K562 (cell line): Measurements from ENCODE around the gene DIAPH3. TPM values are rescaled to one million over a fixed set of nuclear protein-coding genes. Genes with fewer than 3 reads are reported as not detected.

ENCODE experiments used
- ATAC-seq: fragments of 200-7000 bp; cut with Tn5 transposase; 3 replicates; pipeline ENCODE4 v1.9.1; 2020; ENCODE audit warnings: moderate library complexity
- BruUV-seq: library from RNA; stranded (reverse); fragments of 400-500 nt; replicated peaks from 2 replicates; lab custom pipeline; 2021; lab: Mats Ljungman, UMichigan
- CTCF ChIA-PET: fragments of 300-600 bp; formaldehyde crosslinking; extraction: SDS; loops from one replicate; lab custom pipeline; 2021; ENCODE audit warnings: low intra/inter-chr PET ratio; lab: Yijun Ruan, JAX
- POLR2A ChIA-PET: fragments of 300-600, 350-650 bp; sonication (Branson Sonifier 250); formaldehyde crosslinking; extraction: SDS; loops from one replicate; lab custom pipeline; 2021; ENCODE audit warnings: antibody characterized with exemption, inconsistent platforms; lab: Yijun Ruan, JAX
- DNase-seq, 4 experiments: peaks; one replicate each; pipeline versions ENCODE4 v3.0.0 to v3.0.0-alpha.2; 2011 to 2018; ENCODE audit warnings: low spot score in 3 of 4, mixed read lengths in 3 of 4; ENCODE audit errors: extremely low read depth in 1 of 4
- FAIRE-seq: peaks from 2 replicates; lab custom pipeline; 2011; peaks lifted over from hg19 to GRCh38; lab: Jason Lieb, UNC
- H2AFZ ChIP-seq: 2 replicates; pipeline ENCODE4 v1.6.0; 2011; ENCODE audit warnings: low read depth, low read length, control low read depth, inconsistent platforms
- H3K27ac ChIP-seq: fragments of 200-600 bp; 3 replicates; pipeline ENCODE4 v1.8.0; 2011; ENCODE audit warnings: low read depth, mild to moderate bottlenecking, control low read depth, inconsistent platforms, low read length, moderate library complexity, mixed read lengths; ENCODE audit errors: extremely low read depth
- H3K27me3 ChIP-seq, 2 experiments: fragments of 300-600 bp in 1 of 2; 2 replicates in 1 of 2; 3 replicates in 1 of 2; pipeline versions ENCODE4 v1.6.0 to v1.8.0; 2011; ENCODE audit warnings: inconsistent platforms in 2 of 2, low read length in 2 of 2, mild to moderate bottlenecking in 1 of 2, mixed read lengths in 1 of 2, moderate library complexity in 1 of 2; ENCODE audit not compliant: control insufficient read depth in 2 of 2, insufficient read depth in 2 of 2
- H3K36me3 ChIP-seq: fragments of 300-600 bp; 3 replicates; pipeline ENCODE4 v1.8.0; 2011; ENCODE audit warnings: mild to moderate bottlenecking, low read length, inconsistent platforms; ENCODE audit not compliant: control insufficient read depth, insufficient read depth
- H3K4me1 ChIP-seq, 2 experiments: fragments of 200-600 bp in 1 of 2; replicated peaks in 1 of 2; 2 replicates in 1 of 2; 3 replicates in 1 of 2; pipeline versions ENCODE4 v1.5.1 to v1.8.0; 2011; ENCODE audit warnings: inconsistent platforms in 2 of 2, low read length in 2 of 2, mild to moderate bottlenecking in 1 of 2, mixed read lengths in 1 of 2, moderate library complexity in 1 of 2; ENCODE audit not compliant: control insufficient read depth in 2 of 2, insufficient read depth in 2 of 2
- H3K4me2 ChIP-seq: 2 replicates; pipeline ENCODE4 v1.6.1; 2011; ENCODE audit warnings: low read length, control low read depth, inconsistent platforms, mixed read lengths; ENCODE audit not compliant: insufficient read depth
- H3K4me3 ChIP-seq: fragments of 200-600 bp; sonication (generic), shearing (Covaris generic); 2 replicates; pipeline ENCODE4 v1.5.1; 2016; ENCODE audit warnings: control low read depth, inconsistent platforms
- H3K79me2 ChIP-seq: fragments of 200-600 bp; 3 replicates; pipeline ENCODE4 v1.8.0; 2011; ENCODE audit warnings: low read length, inconsistent platforms; ENCODE audit not compliant: control insufficient read depth, insufficient read depth
- H3K9ac ChIP-seq, 2 experiments: 2 replicates each; pipeline versions ENCODE4 v1.6.0 to v1.6.1; 2011; ENCODE audit warnings: low read depth in 2 of 2, low read length in 2 of 2, control low read depth in 1 of 2, inconsistent platforms in 1 of 2, mild to moderate bottlenecking in 1 of 2, mixed read lengths in 1 of 2; ENCODE audit not compliant: insufficient read depth in 1 of 2
- H3K9me1 ChIP-seq: one replicate; pipeline ENCODE4 v1.6.0; 2011; ENCODE audit warnings: inconsistent platforms, mild to moderate bottlenecking, low read length, moderate library complexity; ENCODE audit not compliant: control insufficient read depth, insufficient read depth
- H3K9me3 ChIP-seq: replicated peaks from 2 replicates; pipeline ENCODE4 v1.5.1; 2011; ENCODE audit warnings: low read depth, low read length, inconsistent platforms; ENCODE audit not compliant: control insufficient read depth, insufficient read depth
- H4K20me1 ChIP-seq: replicated peaks from 2 replicates; pipeline ENCODE4 v1.6.1; 2011; ENCODE audit warnings: low read length, inconsistent platforms, mixed read lengths; ENCODE audit not compliant: control insufficient read depth, insufficient read depth
- ATF7 ChIP-seq: fragments of 450-650 bp; IDR thresholded peaks from 2 replicates; pipeline ENCODE4 v1.7.1; 2014; ENCODE audit warnings: mild to moderate bottlenecking, moderate library complexity
- MEF2A ChIP-seq: IDR thresholded peaks from 2 replicates; pipeline ENCODE4 v1.6.1; 2011; ENCODE audit warnings: low read depth, mild to moderate bottlenecking, low read length, moderate library complexity; ENCODE audit not compliant: control insufficient read depth
- MIER1 ChIP-seq: fragments of 450-650 bp; IDR thresholded peaks from 2 replicates; pipeline ENCODE4 v1.6.1; 2016; ENCODE audit warnings: antibody characterized with exemption, mild to moderate bottlenecking, low read depth
- POLR2G ChIP-seq: fragments of 200-400 bp; formaldehyde crosslinking; IDR thresholded peaks from 2 replicates; pipeline ENCODE4 v1.6.1; 2017; ENCODE audit warnings: low read depth, mild to moderate bottlenecking, antibody characterized with exemption, low read length, moderate library complexity
- RERE ChIP-seq: sonication (generic); formaldehyde crosslinking; IDR thresholded peaks from 2 replicates; pipeline ENCODE4 v1.8.0; 2023; ENCODE audit warnings: missing genetic modification reagents, mild to moderate bottlenecking, borderline replicate concordance
- SRF ChIP-seq, 2 experiments: fragments of 250-450, 450-650 bp in 1 of 2; sonication (Bioruptor Pico) in 1 of 2; sonication (generic) in 1 of 2; formaldehyde crosslinking; IDR thresholded peaks; 2 replicates each; pipeline versions ENCODE4 v1.5.0 to v1.5.1; 2020 to 2022; ENCODE audit warnings: mild to moderate bottlenecking in 1 of 2, missing genetic modification reagents in 1 of 2
- TCF3 ChIP-seq: sonication (generic); formaldehyde crosslinking; IDR thresholded peaks from 2 replicates; pipeline ENCODE4 v1.4.0; 2020; ENCODE audit warnings: mild to moderate bottlenecking, missing genetic modification reagents
- WGBS: fragments of 100-300 bp; shearing (Covaris generic); methylation state at CpG from one replicate; pipeline ENCODE4 v1.1.6; 2016; ENCODE audit warnings: low coverage, mixed read lengths; ENCODE audit not compliant: insufficient coverage; ENCODE audit errors: missing lambda C conversion rate; 5-methylcytosine and 5-hydroxymethylcytosine counted together
- in situ Hi-C: fragments of 300-500 bp; cut with MboI; formaldehyde crosslinking; loops from 4 replicates; pipeline ENCODE4 v1.15.0; 2018; ENCODE audit warnings: inconsistent platforms, mixed read lengths
- intact Hi-C: fragments of 100-400 bp; cut with micrococcal nuclease; formaldehyde crosslinking; loops from 2 replicates; pipeline ENCODE4 v1.14.2; 2022
- polyA plus RNA-seq, 8 experiments: library from polyadenylated mRNA; depleted of rRNA in 4 of 8; stranded (reverse) in 5 of 8; unstranded in 3 of 8; fragments of >200 nt; fragmentation: Nextera tagmentation in 2 of 8; fragmentation: Illumina TruSeq in 1 of 8; extraction: Ambion mirVana in 2 of 8; extraction: Trizol in 1 of 8; gene quantifications; 2 replicates each; pipeline versions ENCODE4 v1.2.1 to v1.2.3, GENCODE V29; 2011 to 2014; ENCODE audit warnings: inconsistent platforms in 1 of 8, missing spikeins in 1 of 8
- total RNA-seq, 7 experiments: library from RNA; depleted of rRNA in 6 of 7; stranded (reverse); fragments of >200 nt in 6 of 7; fragmentation: Illumina TruSeq in 2 of 7; extraction: Trizol in 2 of 7; gene quantifications; 2 replicates each; pipeline versions ENCODE4 v1.2.1 to v1.2.3, GENCODE V29; 2011 to 2021; ENCODE audit warnings: low replicate concordance in 1 of 7

Gene DIAPH3
- total and polyA plus RNA-seq, 9 of the 15 experiments (the other 6 are each of a cell fraction or from before 2014, with no cell fraction given), result 9.0 to 18.7 (median 14.7) TPM

- Histone ChIP-seq H3K9me1 (no peaks in the 10 kb centered on the region), H3K4me1 (no peaks in the 10 kb centered on the region)
- TF ChIP-seq MIER1 (no peak), POLR2G (no peak), ATF7 (no peak), RERE (no peak), SRF (CRISPR knock-in tag; IDR thresholded peaks at IDR 0.05) (no peak), MEF2A (no peak), TCF3 (CRISPR knock-in tag) (no peak)
- TF ChIP-seq, all 486 proteins: peak for 0
- Histone ChIP-seq H3K9ac (no peak overlapping the region), H3K4me2 (no peak overlapping the region), H2AFZ (no peak overlapping the region), H3K79me2 (no peaks in the 10 kb centered on the region), H3K4me3 (no peak overlapping the region), H3K9me3 (no peaks in the 10 kb centered on the region), H3K27me3 (no peaks in the 10 kb centered on the region), H3K36me3 (no peaks in the 10 kb centered on the region), H3K27ac (no peak overlapping the region), H4K20me1 (no peaks in the 10 kb centered on the region)
- DNase-seq (no peak), FAIRE-seq (no peak), ATAC-seq (no peak)
- intact Hi-C loops, result no loop called here
- 100% methylated on average over 1 of the region's 1 CpG for WGBS
- in situ Hi-C loops, result no loop called here
- ChIA-PET POLR2A (no interaction called here), CTCF (no interaction called here)
- no TSS peak for BruUV-seq
Measured at GRCh38 chr13:60066226-60066625, 97.5 kb downstream of the DIAPH3 start.
